Testis (tissue), 3 donors: ENCODE results near the gene WIPF1. TPM values are rescaled to one million over a fixed set of nuclear protein-coding genes. Genes with fewer than 3 reads are reported as not detected.

ENCODE experiments used
- DNase-seq: peaks from one replicate; pipeline ENCODE4 v3.0.0-alpha.2; 2019
- H3K27ac ChIP-seq, 2 donors: fragments of 200-600 bp; sonication (generic); one replicate each; pipeline ENCODE4 v1.5.1; 2019
- H3K27me3 ChIP-seq: fragments of 200-600 bp; sonication (generic); one replicate; pipeline ENCODE4 v1.5.1; 2019
- H3K36me3 ChIP-seq: fragments of 200-600 bp; sonication (generic); one replicate; pipeline ENCODE4 v1.5.1; 2017; ENCODE audit warnings: low read depth; ENCODE audit errors: missing control alignments
- H3K4me1 ChIP-seq: fragments of 200-600 bp; sonication (generic); one replicate; pipeline ENCODE4 v1.5.1; 2019
- H3K4me3 ChIP-seq, 2 donors: fragments of 200-600 bp; sonication (generic); one replicate each; pipeline ENCODE4 v1.5.1; 2017 to 2019
- H3K9me3 ChIP-seq: fragments of 200-600 bp; sonication (generic); one replicate; pipeline ENCODE4 v1.5.1; 2017
- CTCF ChIP-seq, 3 experiments: fragments of 450-650 bp in 2 of 3; fragments of 200-600 bp in 1 of 3; sonication (generic) in 1 of 3; IDR thresholded peaks; one replicate each; pipeline ENCODE4 v1.5.1; 2016 to 2019; ENCODE audit warnings: antibody characterized with exemption in 3 of 3, mild to moderate bottlenecking in 2 of 3, moderate library complexity in 1 of 3
- POLR2A ChIP-seq: fragments of 450-650 bp; IDR thresholded peaks from one replicate; pipeline ENCODE4 v1.6.1; 2017; ENCODE audit warnings: antibody characterized with exemption, mild to moderate bottlenecking, moderate library complexity
- WGBS, 2 donors: methylation state at CpG; one replicate each; pipeline ENCODE4 v1.1.5; 2018; 5-methylcytosine and 5-hydroxymethylcytosine counted together
- intact Hi-C: fragments of 100-400 bp; cut with DNase I; formaldehyde crosslinking; loops from one replicate; pipeline ENCODE4 v1.15.1; 2023; ENCODE audit warnings: low total_unique reads
- polyA plus RNA-seq: library from polyadenylated mRNA; stranded (reverse); fragments of 350-450 nt; fragmentation: Illumina TruSeq; extraction: RNeasy Lipid Tissue Mini Kit (QIAGEN cat#74804); gene quantifications from one replicate; pipeline ENCODE4 v1.2.3, GENCODE V29; 2014; ENCODE audit warnings: low read depth, low replicate concordance; ENCODE audit not compliant: insufficient read depth
- total RNA-seq, 2 donors: library from RNA; depleted of rRNA; stranded (reverse); fragments of >200 nt; gene quantifications; one replicate each; pipeline ENCODE4 v1.2.3, GENCODE V29; 2016

WIPF1 gene
- total and polyA plus RNA-seq, 3 donors from 2014 or later, result 8.5 to 16.9 (median 11.1) TPM

GRCh38 chr2:174540893-174541292 is 56.7 kb downstream of the WIPF1 start:
- Histone ChIP-seq H3K27ac (no peak overlapping the region), H3K27me3 (no peaks in the 10 kb centered on the region), H3K4me1 (no peaks in the 10 kb centered on the region), H3K36me3 (no peaks in the 10 kb centered on the region), H3K9me3 (no peaks in the 10 kb centered on the region), H3K4me3 (no peak overlapping the region)
- DNase-seq, result no peak
- 90 to 93% methylated on average over 5 of the region's 5 CpGs for WGBS, 2 donors
- TF ChIP-seq CTCF (IDR thresholded peaks at IDR 0.05) (no peak), POLR2A (no peak)
- intact Hi-C loops, result no loop called here

DNA sequence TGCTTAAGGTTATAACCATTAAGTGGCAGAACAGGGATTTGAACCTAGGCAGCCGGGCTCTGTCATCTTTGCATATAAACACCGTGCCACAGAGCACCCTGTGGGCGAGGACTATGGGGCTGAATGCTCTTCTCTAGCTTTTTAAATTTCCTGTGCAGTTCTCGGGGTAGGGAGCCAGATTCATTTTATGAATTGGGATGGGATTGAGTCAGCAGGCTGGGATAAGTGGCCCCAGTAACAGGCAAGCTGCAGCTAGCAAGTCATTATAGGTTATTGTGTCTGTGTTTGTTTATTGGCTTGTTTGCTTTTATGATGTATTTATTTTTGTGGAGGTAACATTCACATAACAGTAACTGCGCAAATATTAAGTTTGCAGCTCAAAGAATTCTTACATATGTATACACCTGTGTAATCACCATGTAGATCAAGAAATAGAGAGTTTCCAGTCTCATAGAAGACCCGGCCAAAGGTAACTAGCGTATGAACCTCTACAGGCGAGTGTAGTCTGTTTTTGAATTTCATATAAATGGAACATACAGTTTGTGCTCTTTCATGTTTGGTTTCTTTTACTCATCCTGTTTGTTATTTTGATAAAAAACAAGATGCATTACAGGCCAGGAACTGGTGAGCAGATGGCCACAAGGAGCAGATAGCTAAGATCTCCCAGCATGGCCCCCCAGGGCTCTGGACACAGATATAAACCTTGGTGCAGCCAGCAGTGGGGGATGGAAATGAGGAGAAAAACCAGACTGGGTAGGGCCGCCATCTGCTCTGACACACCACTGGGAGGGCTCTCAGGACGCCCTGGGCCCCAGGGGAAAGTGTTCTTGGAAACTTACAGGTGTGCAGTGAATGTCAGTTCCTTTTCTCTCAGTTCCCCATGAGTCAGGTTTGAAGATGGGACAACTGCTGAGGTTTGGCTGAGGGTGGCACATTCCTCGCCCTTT is 61.6 kb downstream of the WIPF1 start:
- TF ChIP-seq POLR2A, result no peak
- TF ChIP-seq CTCF (IDR thresholded peaks at IDR 0.05), result no peak
- no peak for DNase-seq
- Histone ChIP-seq H3K27ac (no peak overlapping the region), H3K9me3 (no peaks in the 10 kb centered on the region), H3K36me3 (no peaks in the 10 kb centered on the region), H3K4me3 (no peak overlapping the region), H3K27me3 (no peaks in the 10 kb centered on the region), H3K4me1 (no peaks in the 10 kb centered on the region)
- intact Hi-C loops, result no loop called here
- 90% methylated on average over 11 of the region's 11 CpGs for WGBS, 2 donors

- H3K36me3 ChIP-seq, result no peaks in the 10 kb centered on the region
- no peaks in the 10 kb centered on the region for H3K27me3 ChIP-seq
- no peaks in the 10 kb centered on the region for H3K4me1 ChIP-seq
- WGBS, 2 donors, result 65 to 81% methylated on average over 3 of the region's 3 CpGs
- TF ChIP-seq CTCF (IDR thresholded peaks at IDR 0.05), result no peak
- TF ChIP-seq POLR2A, result no peak
- no peak for DNase-seq
- H3K27ac ChIP-seq, result no peak overlapping the region
- H3K4me3 ChIP-seq, result no peak overlapping the region
- H3K9me3 ChIP-seq, result no peaks in the 10 kb centered on the region
- intact Hi-C loops, result no loop called here
These were observed 62.5 kb downstream of the WIPF1 start for GRCh38 chr2:174535083-174535482.

- Histone ChIP-seq H3K36me3 (no peaks in the 10 kb centered on the region), H3K27me3 (no peaks in the 10 kb centered on the region), H3K4me1 (no peaks in the 10 kb centered on the region), H3K9me3 (no peaks in the 10 kb centered on the region), H3K27ac (no peak overlapping the region), H3K4me3 (no peak overlapping the region)
- DNase-seq, result no peak
- TF ChIP-seq POLR2A (no peak), CTCF (IDR thresholded peaks at IDR 0.05) (no peak)
- intact Hi-C loops, result no loop called here
- WGBS, 2 donors, result 92 to 94% methylated on average over 4 of the region's 4 CpGs
These were observed 67.7 kb downstream of the WIPF1 start for GRCh38 chr2:174529916-174530315.

GRCh38 chr2:174527959-174528358 is 69.6 kb downstream of the WIPF1 start:
- Histone ChIP-seq H3K27ac (no peak overlapping the region), H3K9me3 (no peaks in the 10 kb centered on the region), H3K36me3 (no peaks in the 10 kb centered on the region), H3K4me1 (no peaks in the 10 kb centered on the region), H3K4me3 (no peak overlapping the region), H3K27me3 (no peaks in the 10 kb centered on the region)
- TF ChIP-seq POLR2A (no peak), CTCF (IDR thresholded peaks at IDR 0.05) (no peak)
- intact Hi-C loops, result no loop called here
- 89 to 91% methylated on average over 3 of the region's 3 CpGs for WGBS, 2 donors
- DNase-seq, result no peak
